ENCODE results near the gene NCF4.

NCF4 gene

GRCh38 chr22:36922105-36922608, 61.4 kb downstream of the NCF4 start:
- DNase-seq (ENCODE audit: low read depth, low spot score) = no peak

- DNase-seq (ENCODE audit: low read depth, low spot score) = no peak
Observed at GRCh38 chr22:36922711-36923110, 61.9 kb downstream of the NCF4 start.

- DNase-seq (ENCODE audit: low read depth, low spot score) = no peak
Observed at GRCh38 chr22:36923131-36923788, 62.5 kb downstream of the NCF4 start.

- no peak for DNase-seq (ENCODE audit: low read depth, low spot score)
Observed at GRCh38 chr22:36924151-36924698, 63.4 kb downstream of the NCF4 start.

- DNase-seq (ENCODE audit: low read depth, low spot score) = no peak
Observed at GRCh38 chr22:36925388-36926290, 64.8 kb downstream of the NCF4 start.

- no peak for DNase-seq (ENCODE audit: low read depth, low spot score)
Observed at GRCh38 chr22:36926309-36926708, 65.5 kb downstream of the NCF4 start.

- DNase-seq (ENCODE audit: low read depth, low spot score) = no peak
Observed at GRCh38 chr22:36926721-36927435, 66.1 kb downstream of the NCF4 start.

Measured in smooth muscle cell of the brain vasculature (primary cell).